Neural cell (in vitro differentiated cells): ENCODE results near the gene STX10. TPM values are rescaled to one million over a fixed set of nuclear protein-coding genes. Genes with fewer than 3 reads are reported as not detected.

Experiments used
- polyA plus RNA-seq: library from polyadenylated mRNA; depleted of rRNA; stranded (reverse); fragments of >200 nt; gene quantifications from 2 replicates; pipeline ENCODE4 v1.2.3, GENCODE V29; 2014

Gene STX10
- polyA plus RNA-seq, 1 donor from 2014 or later, result 157 TPM

Other genes with a start within 250 kb of the STX10 start
- 1.5 and 1.6 TPM in 2 replicates for gene SYCE2, start 231.1 kb downstream of the STX10 start, polyA plus RNA-seq
- 47.6 and 55.9 TPM in 2 replicates for gene FARSA, start 216.7 kb downstream of the STX10 start, polyA plus RNA-seq
- 211 and 242 TPM in 2 replicates for gene CALR, start 211.8 kb downstream of the STX10 start, polyA plus RNA-seq
- 37.4 and 42.1 TPM in 2 replicates for gene RAD23A, start 204.5 kb downstream of the STX10 start, polyA plus RNA-seq
- 18.6 and 21.3 TPM in 2 replicates for gene GADD45GIP1, start 193.2 kb downstream of the STX10 start, polyA plus RNA-seq
- gene DAND5, start 180.8 kb downstream of the STX10 start, polyA plus RNA-seq, result not detected in 2 replicates
- gene NFIX, start 154.9 kb downstream of the STX10 start, polyA plus RNA-seq, result not detected in 2 replicates
- gene LYL1, start 47.5 kb downstream of the STX10 start, polyA plus RNA-seq, result not detected in 2 replicates
- 80.3 and 94.4 TPM in 2 replicates for gene TRMT1, start 33.6 kb downstream of the STX10 start, polyA plus RNA-seq
- gene NACC1, start 32.1 kb downstream of the STX10 start, polyA plus RNA-seq, result 11.6 and 16.1 TPM in 2 replicates
- 23.3 and 25.9 TPM in 2 replicates for gene IER2, start within 50 bp of the STX10 start, polyA plus RNA-seq